SU-DHL-6 (cell line): Measurements from ENCODE around the gene CALCB.
"Not testable (repeated sequence)": the region's sequence is repeated elsewhere in the genome, so short reads cannot be mapped to it uniquely, and the experiment has no call there.

ENCODE experiments used
- H2AFZ ChIP-seq: fragments of 200-600 bp; sonication (generic); 2 replicates; pipeline ENCODE4 v1.6.1; 2014; ENCODE audit warnings: low read depth, mild to moderate bottlenecking, moderate library complexity, mixed read lengths, antibody characterized with exemption, low read length; ENCODE audit not compliant: severe bottlenecking
- H3F3A ChIP-seq: fragments of 200-600 bp; shearing (Covaris generic); 2 replicates; pipeline ENCODE4 v1.6.0; 2016; ENCODE audit warnings: antibody characterized with exemption, mild to moderate bottlenecking; ENCODE audit not compliant: insufficient read depth
- H3K27ac ChIP-seq: fragments of 200-600 bp; sonication (generic); 2 replicates; pipeline ENCODE4 v1.5.1; 2016; ENCODE audit warnings: low read depth, mild to moderate bottlenecking, low read length, moderate library complexity, mixed read lengths
- H3K27me3 ChIP-seq: fragments of 200-600 bp; sonication (generic), shearing (Covaris generic); 2 replicates; pipeline ENCODE4 v1.6.0; 2014; ENCODE audit warnings: mild to moderate bottlenecking, low read length
- H3K36me3 ChIP-seq: fragments of 200-600 bp; sonication (generic); 2 replicates; pipeline ENCODE4 v1.6.1; 2014; ENCODE audit warnings: mild to moderate bottlenecking, low read length, mixed read lengths
- H3K4me2 ChIP-seq: fragments of 300-600, 200-600 bp; shearing (Covaris generic), sonication (generic); 2 replicates; pipeline ENCODE4 v1.6.0; 2014; ENCODE audit warnings: low read length, low read depth, mild to moderate bottlenecking; ENCODE audit not compliant: poor library complexity, severe bottlenecking
- H3K4me3 ChIP-seq: fragments of 200-600 bp; sonication (generic); 2 replicates; pipeline ENCODE4 v1.5.1; 2014; ENCODE audit warnings: antibody characterized with exemption, low read length, mild to moderate bottlenecking, mixed read lengths; ENCODE audit not compliant: insufficient read depth, poor library complexity, severe bottlenecking
- H3K79me2 ChIP-seq: fragments of 200-600 bp; sonication (generic); 2 replicates; pipeline ENCODE4 v1.6.1; 2014; ENCODE audit warnings: mild to moderate bottlenecking, low read length, moderate library complexity; ENCODE audit not compliant: insufficient read depth
- H3K9ac ChIP-seq: fragments of 200-600 bp; sonication (generic); 2 replicates; pipeline ENCODE4 v1.7.0; 2014; ENCODE audit warnings: mild to moderate bottlenecking, low read length
- H3K9me2 ChIP-seq: fragments of 200-600 bp; sonication (generic); replicated peaks from 2 replicates; pipeline ENCODE4 v1.6.1; 2014; ENCODE audit warnings: low read length; ENCODE audit not compliant: insufficient read depth
- H3K9me3 ChIP-seq: fragments of 200-600 bp; sonication (generic); 2 replicates; pipeline ENCODE4 v1.6.1; 2014; ENCODE audit warnings: low read length, mixed read lengths; ENCODE audit not compliant: insufficient read depth
- H4K20me1 ChIP-seq: fragments of 200-600 bp; sonication (generic); 2 replicates; pipeline ENCODE4 v1.6.1; 2014; ENCODE audit warnings: low read depth, mild to moderate bottlenecking, antibody characterized with exemption, low read length, moderate library complexity, mixed read lengths
- EZH2phosphoT487 ChIP-seq: fragments of 200-600 bp; sonication (generic), shearing (Covaris generic); conservative IDR thresholded peaks from 2 replicates; pipeline ENCODE4 v1.6.1; 2018; ENCODE audit warnings: mild to moderate bottlenecking, antibody characterized with exemption, low read length, moderate library complexity, mixed read lengths
- TF ChIP-seq, protein P1 (sequence below): fragments of 200-600 bp; sonication (generic); IDR thresholded peaks from one replicate; pipeline ENCODE4 v1.5.1; 2017; ENCODE audit warnings: antibody characterized with exemption, mild to moderate bottlenecking, low read length, moderate library complexity; ENCODE audit not compliant: insufficient read depth, poor library complexity, severe bottlenecking

The CALCB gene

GRCh38 chr11:15038963-15039362 is 34.4 kb upstream of the CALCB start:
- Histone ChIP-seq H3K9ac (no peak overlapping the region), H3K27me3 (no peaks in the 10 kb centered on the region), H3K27ac (no peak overlapping the region), H3K4me3 (no peak overlapping the region), H3K9me3 (no peaks in the 10 kb centered on the region), H3K9me2 (no peaks in the 10 kb centered on the region), H3K79me2 (no peaks in the 10 kb centered on the region), H3F3A (no peaks in the 10 kb centered on the region), H2AFZ (no peak overlapping the region), H4K20me1 (no peaks in the 10 kb centered on the region), H3K4me2 (no peak overlapping the region), H3K36me3 (no peaks in the 10 kb centered on the region)
- TF ChIP-seq, protein P1, sequence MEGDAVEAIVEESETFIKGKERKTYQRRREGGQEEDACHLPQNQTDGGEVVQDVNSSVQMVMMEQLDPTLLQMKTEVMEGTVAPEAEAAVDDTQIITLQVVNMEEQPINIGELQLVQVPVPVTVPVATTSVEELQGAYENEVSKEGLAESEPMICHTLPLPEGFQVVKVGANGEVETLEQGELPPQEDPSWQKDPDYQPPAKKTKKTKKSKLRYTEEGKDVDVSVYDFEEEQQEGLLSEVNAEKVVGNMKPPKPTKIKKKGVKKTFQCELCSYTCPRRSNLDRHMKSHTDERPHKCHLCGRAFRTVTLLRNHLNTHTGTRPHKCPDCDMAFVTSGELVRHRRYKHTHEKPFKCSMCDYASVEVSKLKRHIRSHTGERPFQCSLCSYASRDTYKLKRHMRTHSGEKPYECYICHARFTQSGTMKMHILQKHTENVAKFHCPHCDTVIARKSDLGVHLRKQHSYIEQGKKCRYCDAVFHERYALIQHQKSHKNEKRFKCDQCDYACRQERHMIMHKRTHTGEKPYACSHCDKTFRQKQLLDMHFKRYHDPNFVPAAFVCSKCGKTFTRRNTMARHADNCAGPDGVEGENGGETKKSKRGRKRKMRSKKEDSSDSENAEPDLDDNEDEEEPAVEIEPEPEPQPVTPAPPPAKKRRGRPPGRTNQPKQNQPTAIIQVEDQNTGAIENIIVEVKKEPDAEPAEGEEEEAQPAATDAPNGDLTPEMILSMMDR, result peak; percentile 35
- no peak for TF ChIP-seq EZH2phosphoT487

DNA sequence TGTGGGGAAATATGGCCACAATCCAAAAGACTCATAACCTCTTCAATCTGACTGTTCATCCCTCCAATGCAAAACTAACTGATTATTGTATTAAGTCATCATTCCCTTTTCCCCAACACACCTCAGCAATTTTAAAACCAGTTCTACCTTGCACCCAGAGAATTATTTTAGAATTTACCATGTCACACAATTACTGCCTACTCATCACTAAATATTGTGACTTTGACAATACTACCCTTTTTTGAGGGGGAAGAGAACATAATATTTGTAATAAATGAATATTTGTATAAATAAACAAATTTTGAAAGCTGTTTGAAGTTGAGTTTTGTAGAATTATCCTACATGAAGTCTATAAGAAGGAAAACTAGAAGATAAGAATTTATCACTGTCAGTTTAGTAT is 28.2 kb upstream of the CALCB start:
- no peaks in the 10 kb centered on the region for H3K9me2 ChIP-seq
- no peaks in the 10 kb centered on the region for H3K79me2 ChIP-seq
- no peak overlapping the region for H2AFZ ChIP-seq
- no peak overlapping the region for H3K27ac ChIP-seq
- TF ChIP-seq, protein P1, result no peak
- TF ChIP-seq EZH2phosphoT487, result no peak
- no peak overlapping the region for H3K4me2 ChIP-seq
- no peaks in the 10 kb centered on the region for H3F3A ChIP-seq
- no peaks in the 10 kb centered on the region for H3K9me3 ChIP-seq
- H3K4me3 ChIP-seq, result no peak overlapping the region
- no peaks in the 10 kb centered on the region for H3K27me3 ChIP-seq
- no peaks in the 10 kb centered on the region for H3K36me3 ChIP-seq
- H4K20me1 ChIP-seq, result no peaks in the 10 kb centered on the region
- H3K9ac ChIP-seq, result no peak overlapping the region

DNA sequence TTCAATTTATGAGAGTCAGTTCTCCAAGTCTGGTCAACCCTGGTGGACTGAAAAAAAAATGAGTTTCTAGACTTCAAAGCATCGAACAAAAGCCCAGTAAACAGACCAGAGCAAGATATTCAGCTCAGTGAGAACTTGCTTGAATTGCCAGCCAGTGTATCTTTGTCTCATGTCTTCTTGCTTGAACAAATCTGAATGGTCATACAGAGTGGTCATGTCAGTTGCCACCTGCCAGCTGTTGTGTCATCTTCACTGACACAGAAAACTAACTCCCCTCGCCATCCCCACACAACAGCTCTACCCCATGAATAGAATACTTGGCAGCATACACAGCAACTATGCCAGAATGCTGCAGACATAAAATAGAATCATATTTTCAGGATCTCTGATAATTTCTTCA is 27.5 kb upstream of the CALCB start:
- no peaks in the 10 kb centered on the region for H3K79me2 ChIP-seq
- H3K9ac ChIP-seq, result no peak overlapping the region
- H3K27ac ChIP-seq, result no peak overlapping the region
- no peak overlapping the region for H3K4me2 ChIP-seq
- H3K4me3 ChIP-seq, result no peak overlapping the region
- H3K9me3 ChIP-seq, result no peaks in the 10 kb centered on the region
- H4K20me1 ChIP-seq, result no peaks in the 10 kb centered on the region
- H3K36me3 ChIP-seq, result no peaks in the 10 kb centered on the region
- TF ChIP-seq, protein P1, result no peak
- TF ChIP-seq EZH2phosphoT487, result no peak
- H3K9me2 ChIP-seq, result no peaks in the 10 kb centered on the region
- no peak overlapping the region for H2AFZ ChIP-seq
- no peaks in the 10 kb centered on the region for H3K27me3 ChIP-seq
- H3F3A ChIP-seq, result no peaks in the 10 kb centered on the region

DNA sequence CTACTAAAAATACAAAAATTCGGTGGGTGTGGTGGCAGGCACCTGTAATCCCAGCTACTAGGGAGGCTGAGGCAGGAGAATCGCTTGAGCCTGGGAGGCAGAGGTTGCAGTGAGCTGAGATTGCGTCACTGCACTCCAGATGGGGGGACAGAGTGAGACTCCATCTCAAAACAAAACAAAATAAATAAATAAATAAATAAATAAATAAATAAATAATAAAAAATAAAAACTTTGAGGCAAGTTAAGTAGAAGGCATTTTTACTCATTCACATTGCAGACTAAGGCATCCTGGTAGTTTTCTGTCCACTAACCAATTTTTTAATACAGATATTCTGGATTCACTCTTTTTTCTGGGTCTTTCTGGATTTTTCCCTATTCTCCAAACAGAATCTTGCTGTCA is 26.7 kb upstream of the CALCB start:
- H3K79me2 ChIP-seq, H3K27ac ChIP-seq, H4K20me1 ChIP-seq, H3K36me3 ChIP-seq, H3K4me3 ChIP-seq, H3K9ac ChIP-seq, H2AFZ ChIP-seq, H3K9me3 ChIP-seq, H3K4me2 ChIP-seq, H3F3A ChIP-seq, H3K27me3 ChIP-seq, H3K9me2 ChIP-seq: not testable (repeated sequence)
